Hematopoietic multipotent progenitor cell treated with erythropoietin and hydrocortisone succinate and interleukin-3 and kit ligand, for 4 days (in vitro differentiated cells): ENCODE data around the gene ZSCAN29.
A peak's percentile ranks its signal among the peaks of the same experiment; 100 is the strongest.

Experiments
- DNase-seq: peaks from one replicate; pipeline ENCODE4 v3.0.0-alpha.2; 2015

Gene ZSCAN29

DNA sequence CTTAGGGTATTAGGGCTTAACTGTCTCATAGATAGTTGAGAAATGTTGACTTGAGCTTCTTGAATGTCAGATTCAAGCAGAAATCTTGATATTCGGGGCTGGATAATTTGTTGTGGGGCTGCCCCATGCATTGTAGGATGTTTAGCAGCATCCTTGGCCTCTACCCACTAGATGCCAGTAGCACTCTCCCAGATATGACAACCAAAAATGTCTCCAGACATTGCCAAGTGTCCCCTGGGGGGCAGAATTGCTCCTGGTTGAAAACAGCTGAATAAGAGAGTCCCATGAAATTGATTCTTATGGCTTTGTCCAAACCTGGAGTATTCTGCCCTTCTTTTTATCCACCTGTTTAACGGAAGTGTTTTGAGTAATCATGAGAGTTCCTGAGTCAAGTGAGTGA, 24.5 kb downstream of the ZSCAN29 start:
- peak; percentile 54 for DNase-seq

- DNase-seq: no peak
Measured at GRCh38 chr15:43330780-43331087, 40.1 kb downstream of the ZSCAN29 start.

DNA sequence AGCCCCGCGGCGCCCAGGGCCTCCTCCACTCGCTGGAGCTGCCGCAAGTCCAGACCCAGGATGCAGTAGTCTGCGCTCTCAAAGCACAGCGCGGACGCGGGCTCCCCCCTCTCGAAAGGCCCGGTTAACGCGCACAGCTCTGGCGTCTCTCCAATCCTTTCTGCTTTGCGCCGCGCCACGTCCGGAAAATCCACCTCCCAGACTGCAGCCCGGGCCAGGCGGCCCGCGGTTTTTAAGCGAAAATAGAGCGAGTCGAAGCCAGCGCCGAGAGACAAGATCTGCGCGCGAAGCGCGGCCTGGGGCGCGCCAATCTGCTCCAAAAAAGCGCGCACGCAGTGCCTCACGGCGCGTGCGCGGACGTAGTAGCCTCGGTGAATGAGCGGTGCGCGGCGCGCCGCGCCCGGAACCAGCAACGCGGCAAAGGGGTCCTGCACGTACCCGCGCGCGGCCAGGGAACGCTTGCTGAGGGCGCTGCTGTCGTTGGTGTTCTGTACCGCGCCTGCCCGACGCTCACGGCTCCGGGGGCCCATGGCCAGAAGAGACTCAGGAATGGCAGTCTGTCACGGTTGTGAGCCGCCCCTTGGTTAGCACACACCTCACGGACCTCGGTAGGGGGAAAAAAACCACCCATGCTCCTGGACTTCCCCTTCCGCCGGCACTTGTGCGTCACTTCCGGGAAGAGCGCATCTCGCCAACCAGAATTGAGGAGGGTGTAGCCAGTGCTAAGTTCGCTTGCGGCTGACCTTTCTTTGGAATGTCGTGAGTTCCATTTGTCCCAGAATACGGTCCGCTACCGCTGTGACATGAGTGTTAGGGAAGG, 40.7 kb downstream of the ZSCAN29 start, which contains the start of gene LCMT2:
Gene LCMT2, minus strand, starts transcription at position 614 of the 820 bp plus-strand sequence. Its CDS starts 84 bp downstream, at position 530.
- peak; percentile 97 for DNase-seq

- DNase-seq: peak; percentile 27
Measured at GRCh38 chr15:43329217-43329959, 41.5 kb downstream of the ZSCAN29 start.

DNA sequence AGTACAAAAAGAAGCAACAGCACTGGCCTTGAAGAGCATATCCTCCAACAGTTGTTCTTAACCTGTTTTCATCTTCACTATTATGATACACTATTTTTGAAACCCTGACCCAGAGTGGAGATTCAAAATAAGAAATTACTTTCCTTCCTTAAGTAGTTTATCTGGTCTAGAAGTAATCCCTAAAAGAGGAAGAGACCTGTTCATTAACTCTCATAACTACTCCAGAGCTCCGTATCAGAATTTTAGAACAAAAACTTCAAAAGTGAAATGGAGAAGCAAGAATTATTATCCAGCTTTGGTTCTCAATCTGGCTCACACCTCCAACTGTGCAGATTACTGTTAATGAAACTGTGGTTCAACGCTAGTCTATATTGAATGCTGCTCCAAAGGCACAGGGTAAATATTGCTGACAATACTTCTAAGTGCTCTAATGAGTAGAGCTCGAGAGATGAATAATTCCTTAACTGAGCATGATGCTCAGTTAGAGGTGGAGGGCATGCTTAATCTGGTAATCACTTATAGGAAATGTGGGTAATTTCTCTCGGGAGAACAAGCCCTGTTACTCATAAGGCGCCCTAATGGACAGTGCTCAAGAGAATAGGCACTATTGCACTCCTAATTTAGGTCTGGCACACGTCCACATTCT, 45.7 kb downstream of the ZSCAN29 start:
- DNase-seq: no peak

- no peak for DNase-seq
Measured at GRCh38 chr15:43318990-43319771, 51.7 kb downstream of the ZSCAN29 start.

GRCh38 chr15:43317566-43318184, 53.2 kb downstream of the ZSCAN29 start:
- DNase-seq: no peak

DNA sequence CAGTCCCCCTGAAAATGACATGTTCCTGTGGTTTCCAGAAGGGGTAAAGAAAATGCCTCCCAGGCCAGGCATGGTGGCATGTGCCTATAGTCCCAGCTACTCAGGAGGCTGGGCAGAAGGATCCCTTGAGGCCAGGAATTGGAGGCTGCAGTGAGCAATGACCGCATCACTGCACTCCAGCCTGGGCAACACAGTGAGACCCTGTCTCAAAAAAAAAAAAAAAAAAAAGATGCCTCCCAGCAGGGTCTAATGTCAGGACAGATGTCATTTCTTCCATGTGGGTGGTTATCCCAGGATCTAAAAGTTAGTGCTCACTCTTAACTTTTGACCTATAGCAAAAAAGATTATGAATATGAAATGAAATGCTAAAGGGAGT, 53.9 kb downstream of the ZSCAN29 start:
- no peak for DNase-seq

GRCh38 chr15:43316016-43316970, 54.5 kb downstream of the ZSCAN29 start:
- no peak for DNase-seq

- DNase-seq: no peak
Measured at GRCh38 chr15:43314171-43314570, 56.7 kb downstream of the ZSCAN29 start.

DNA sequence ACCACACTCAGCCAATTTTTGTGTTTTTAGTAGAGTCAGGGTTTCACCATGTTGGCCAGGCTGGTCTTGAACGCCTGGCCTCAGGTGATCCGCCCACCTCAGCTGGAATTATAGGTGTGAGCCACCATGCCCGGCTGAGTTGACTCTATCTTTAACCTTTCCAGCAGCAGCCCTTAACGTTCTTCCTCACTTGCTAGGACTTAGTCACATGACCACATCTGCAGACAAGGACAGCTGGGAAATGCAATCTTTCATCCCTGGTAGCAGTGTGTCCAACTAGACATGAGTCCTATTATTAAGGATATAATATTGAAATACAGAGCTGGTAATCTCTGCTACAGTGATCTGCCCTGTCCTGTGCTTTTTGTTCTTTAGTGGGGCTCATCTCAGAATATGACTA, 58.5 kb downstream of the ZSCAN29 start:
- DNase-seq: no peak
